Heart right ventricle (tissue), 16 donors: ENCODE measurements around the gene MRPL53. TPM values are rescaled to one million over a fixed set of nuclear protein-coding genes. Genes with fewer than 3 reads are reported as not detected.
A peak's percentile ranks its signal among the peaks of the same experiment; 100 is the strongest.

Experiments used
- ATAC-seq, 8 donors: fragments of 200-7000 bp; cut with Tn5 transposase; one replicate each; pipeline ENCODE4 v1.9.1; 2020; ENCODE audit warnings: mild to moderate bottlenecking in 8 of 8, moderate library complexity in 8 of 8, moderate number of reproducible peaks in 1 of 8
- DNase-seq, 2 donors: peaks; one replicate each; pipeline ENCODE4 v3.0.0-alpha.2; 2020
- H3K27ac ChIP-seq, 10 donors: fragments of 200-600 bp; sonication (generic) in 2 of 10; one replicate each; pipeline versions ENCODE4 v1.5.0 to v1.8.0; 2020 to 2022; ENCODE audit warnings: mild to moderate bottlenecking in 3 of 10
- H3K27me3 ChIP-seq, 7 donors: fragments of 200-600 bp; one replicate each; pipeline ENCODE4 v1.8.0; 2021 to 2022; ENCODE audit warnings: mild to moderate bottlenecking in 2 of 7
- H3K36me3 ChIP-seq, 9 donors: fragments of 200-600 bp; sonication (generic) in 1 of 9; one replicate each; pipeline versions ENCODE4 v1.5.0 to v1.8.0; 2020 to 2022; ENCODE audit warnings: mild to moderate bottlenecking in 2 of 9
- H3K4me1 ChIP-seq, 9 donors: fragments of 200-600 bp; sonication (generic) in 1 of 9; one replicate each; pipeline versions ENCODE4 v1.5.0 to v1.8.0; 2020 to 2022; ENCODE audit warnings: mild to moderate bottlenecking in 4 of 9
- H3K4me3 ChIP-seq, 10 donors: fragments of 200-600 bp; sonication (generic) in 2 of 10; one replicate each; pipeline versions ENCODE4 v1.5.0 to v1.8.0; 2020 to 2022; ENCODE audit warnings: mild to moderate bottlenecking in 7 of 10, moderate library complexity in 2 of 10
- H3K9me3 ChIP-seq, 11 donors: fragments of 200-600 bp in 10 of 11; sonication (generic) in 2 of 11; one replicate each; pipeline versions ENCODE4 v1.5.0 to v1.8.0; 2013 to 2022; ENCODE audit warnings: mild to moderate bottlenecking in 2 of 11, control low read depth in 1 of 11, moderate library complexity in 1 of 11
- CTCF ChIP-seq, 9 donors: fragments of 200-600 bp; sonication (generic) in 2 of 9; IDR thresholded peaks; one replicate each; pipeline versions ENCODE4 v1.5.0 to v1.8.0; 2021 to 2022; ENCODE audit warnings: antibody characterized with exemption in 9 of 9, mild to moderate bottlenecking in 5 of 9, moderate library complexity in 1 of 9
- WGBS, 2 donors: extraction: QIAGEN DNeasy Blood & Tissue Kit; methylation state at CpG; one replicate each; pipeline ENCODE4 v1.1.7; 2013; ENCODE audit warnings: inconsistent platforms in 1 of 2; 5-methylcytosine and 5-hydroxymethylcytosine counted together
- intact Hi-C, 10 donors: fragments of 100-400 bp; cut with DNase I; formaldehyde crosslinking; loops; one replicate each; pipeline versions ENCODE4 v1.11.1 to v1.14.2; 2022
- polyA plus RNA-seq, 2 donors: library from polyadenylated mRNA; stranded (reverse); fragments of 200-250 nt; gene quantifications; one replicate each; pipeline ENCODE4 v1.2.3, GENCODE V29; 2013
- total RNA-seq, 10 donors: library from RNA; stranded (reverse); fragmentation: NEBNext Ultra II Directional in 3 of 10; extraction: Animal tissue kit (Norgen Biotek cat#: 25700) in 3 of 10; gene quantifications; one replicate each; pipeline versions ENCODE4 v1.2.1 to v1.2.4, GENCODE V29; 2021 to 2023
- donor health status: Arrhythmogenic right ventricular cardiomyopathy.
- donor health status: ischemic (EF 13 %, LVEDD 7.1; RV severe dilation, severe dysfunction).
- donor health status: healthy with polysubstance abuse.
- donor health status: DM: no; HTN: yes; CAD: no.
- donor health status: DM: no; HTN: no; CAD: no.
- donor health status: ischemic (EF 25% LVEDD 6.9; RV normal size, moderate dysfunction).
- donor health status: ischemic (EF 25% LVEDD 5.7; RV mildly dilated, moderate dysfunction).
- donor health status: healthy.
- donor health status: DM: yes; HTN: yes; CAD: no.
- donor health status: Ischemic cardiomyopathy.
- donor health status: ischemic (EF 35%, LVEDD 5.7; RV mildly dilated, moderate dysfunction).
- donor health status: nonischemic (EF 11% LVEDD 7.7; RV severe dilation, severe dysfunction).
- donor health status: DM: yes; HTN: yes; CAD: no.
- donor health status: PGD.
- donor health status: ischemic (EF 29% LVEDD 5.4; RV normal size, mild dysfunction).
- donor health status: nonischemic (EF 23%, LVEDD 6.1; RV moderate dilation, normal function).

MRPL53 gene
- total and polyA plus RNA-seq, 12 donors: 92.3 to 188 (median 148) TPM

DNA sequence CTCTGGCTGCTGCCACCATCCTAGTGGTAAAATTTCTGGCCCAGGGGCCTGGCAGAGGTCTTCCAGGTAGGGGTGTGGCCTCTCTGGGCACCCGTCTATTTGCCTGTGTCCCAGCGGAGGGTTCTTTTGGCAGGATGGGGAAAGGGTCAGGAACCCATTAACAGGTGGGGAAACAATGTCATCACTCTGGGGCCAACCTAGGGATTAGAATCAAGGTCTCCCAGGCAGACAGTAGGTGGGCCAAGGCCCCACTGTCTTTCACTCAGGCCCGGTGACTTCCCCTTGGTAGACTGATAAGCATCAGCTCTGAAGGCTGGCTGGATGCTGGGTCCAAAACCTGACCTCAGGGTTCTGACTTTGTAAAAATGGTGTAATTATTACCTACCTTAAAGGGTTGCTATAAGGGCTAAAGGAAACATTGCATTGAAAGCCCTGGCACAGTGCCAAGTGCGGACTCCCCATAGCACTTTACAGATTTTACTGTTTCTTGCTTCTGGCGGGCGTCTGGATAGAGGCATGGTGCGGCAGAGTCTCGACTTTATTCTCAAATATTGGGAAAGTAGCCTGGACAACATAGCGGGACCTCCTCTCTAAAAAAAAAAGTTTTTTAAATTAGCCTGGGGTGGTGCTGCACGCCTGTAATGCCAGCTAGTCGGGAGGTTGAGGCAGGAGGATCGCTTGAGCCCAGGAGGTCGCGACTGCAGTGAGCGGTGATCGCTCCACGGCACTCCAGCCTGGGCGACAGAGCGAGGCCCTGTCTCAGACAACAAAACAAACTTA lies 24.7 kb upstream of the MRPL53 start:
- WGBS, 2 donors: 41 to 42% methylated on average over 19 of the region's 19 CpGs
- Histone ChIP-seq H3K4me3 (peak overlapping the region in 7 of 10 donors; percentile 22 to 57 (median 40)), H3K27me3 (peaks cover 9 to 56% (median 55%) of the 10 kb centered on the region in 7 donors), H3K4me1 (peaks cover 11 to 34% (median 29%) of the 10 kb centered on the region in 9 donors), H3K36me3 (peaks cover 0 to 27% (median 15%) of the 10 kb centered on the region in 9 donors), H3K27ac (no peak overlapping the region), H3K9me3 (no peaks in the 10 kb centered on the region)
- ATAC-seq: peak in 1 of 8 donors; percentile 3
- no peak for TF ChIP-seq CTCF (IDR thresholded peaks at IDR 0.05)
- intact Hi-C loops: no loop called here
- no peak for DNase-seq

- H3K36me3 ChIP-seq: peaks cover 0 to 44% (median 30%) of the 10 kb centered on the region in 9 donors
- H3K4me3 ChIP-seq: no peak overlapping the region
- peaks cover 9 to 41% (median 39%) of the 10 kb centered on the region in 7 donors for H3K27me3 ChIP-seq
- intact Hi-C loops: no loop called here
- no peaks in the 10 kb centered on the region for H3K9me3 ChIP-seq
- no peak overlapping the region for H3K27ac ChIP-seq
- DNase-seq: no peak
- H3K4me1 ChIP-seq: peaks cover 11 to 31% (median 26%) of the 10 kb centered on the region in 9 donors
- no peak for TF ChIP-seq CTCF (IDR thresholded peaks at IDR 0.05)
- 89 to 90% methylated on average over 1 of the region's 1 CpG for WGBS, 2 donors
- ATAC-seq: no peak
Observed at GRCh38 chr2:74495440-74495839, 23.0 kb upstream of the MRPL53 start.

DNA sequence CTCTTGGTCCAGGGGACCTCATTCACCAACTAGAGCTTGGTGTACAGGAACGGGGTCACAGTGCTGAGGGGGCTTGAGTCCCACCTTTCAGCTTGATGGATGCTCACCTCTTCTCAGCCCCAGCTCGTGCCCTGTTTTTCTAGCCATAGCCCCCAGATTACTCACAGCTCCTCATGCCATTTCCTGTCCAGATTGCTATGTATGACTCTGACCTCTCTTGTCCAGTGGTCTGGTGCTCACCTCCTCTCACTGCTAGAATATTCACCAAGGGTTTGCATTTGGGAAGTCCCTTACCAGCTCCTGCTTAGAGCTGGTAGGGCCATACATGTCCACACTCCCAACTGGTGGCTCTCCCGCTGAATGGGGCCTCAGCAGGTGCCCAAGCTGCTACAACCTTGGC lies 21.1 kb upstream of the MRPL53 start:
- ATAC-seq: no peak
- Histone ChIP-seq H3K4me3 (no peak overlapping the region), H3K36me3 (peaks cover 0 to 61% (median 33%) of the 10 kb centered on the region in 9 donors), H3K4me1 (peaks cover 8 to 14% (median 12%) of the 10 kb centered on the region in 9 donors), H3K27me3 (peaks cover 4 to 22% (median 20%) of the 10 kb centered on the region in 7 donors), H3K9me3 (no peaks in the 10 kb centered on the region), H3K27ac (no peak overlapping the region)
- DNase-seq: no peak
- no peak for TF ChIP-seq CTCF (IDR thresholded peaks at IDR 0.05)
- 90 to 93% methylated on average over 3 of the region's 3 CpGs for WGBS, 2 donors
- intact Hi-C loops: no loop called here

- 91 to 95% methylated on average over 12 of the region's 12 CpGs for WGBS, 2 donors
- peaks cover 0 to 6% (median 3%) of the 10 kb centered on the region in 7 donors for H3K27me3 ChIP-seq
- ATAC-seq: peak in 2 of 8 donors; percentile 12 to 22
- no peak overlapping the region for H3K4me3 ChIP-seq
- peaks cover 0 to 77% (median 33%) of the 10 kb centered on the region in 9 donors for H3K36me3 ChIP-seq
- H3K27ac ChIP-seq: no peak overlapping the region
- no peaks in the 10 kb centered on the region for H3K9me3 ChIP-seq
- no peak for TF ChIP-seq CTCF (IDR thresholded peaks at IDR 0.05)
- H3K4me1 ChIP-seq: no peaks in the 10 kb centered on the region
- intact Hi-C loops: no loop called here
- no peak for DNase-seq
Observed at GRCh38 chr2:74491648-74492544, 19.4 kb upstream of the MRPL53 start.
